ENCODE results near the gene ABCA3.
A peak's percentile ranks its signal among the peaks of the same experiment; 100 is the strongest.
"Not testable (repeated sequence)": the region's sequence is repeated elsewhere in the genome, so short reads cannot be mapped to it uniquely, and the experiment has no call there.

Gene ABCA3

DNA sequence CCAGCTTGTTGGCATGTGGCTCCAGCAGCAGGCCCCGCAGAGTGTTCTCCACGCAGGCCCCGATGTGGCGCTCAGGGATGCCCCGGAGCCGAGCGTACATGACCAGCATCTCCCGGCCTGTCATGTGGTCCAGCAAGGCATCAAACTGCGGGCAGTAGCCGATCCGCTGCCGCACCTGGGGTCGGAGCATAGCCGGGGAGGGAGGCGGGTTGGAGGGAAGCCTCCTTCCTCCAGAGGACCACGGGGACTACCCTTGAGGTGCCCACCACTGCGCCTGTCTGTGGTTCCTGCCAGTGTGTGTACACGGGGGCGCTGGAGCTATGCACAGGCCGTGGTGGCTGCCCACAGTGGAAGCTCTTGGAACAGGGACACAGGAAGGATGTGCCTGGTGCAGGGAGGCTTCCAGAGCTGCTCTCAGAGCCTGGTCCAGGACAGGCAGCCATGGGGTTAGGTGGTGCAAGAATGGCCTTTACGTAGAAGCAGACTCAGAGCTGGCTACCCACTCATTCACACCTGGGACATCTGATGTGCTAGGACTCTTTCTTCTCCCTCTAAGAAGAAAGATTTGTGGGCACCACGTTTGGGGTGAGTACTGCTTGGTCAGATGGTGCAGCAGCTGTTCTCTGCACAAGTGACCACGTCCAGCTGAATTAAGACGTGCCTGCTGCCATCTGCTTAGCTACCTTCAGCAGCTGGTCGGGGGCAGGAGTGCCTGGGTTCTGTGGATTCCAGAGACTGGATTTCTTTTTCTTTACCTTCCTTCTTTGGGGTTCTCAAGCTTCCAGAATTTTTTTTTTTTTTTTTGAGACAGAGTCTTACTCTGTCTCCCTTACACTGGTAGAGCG is 61.4 kb downstream of the ABCA3 start:
- no peak for DNase-seq

DNA sequence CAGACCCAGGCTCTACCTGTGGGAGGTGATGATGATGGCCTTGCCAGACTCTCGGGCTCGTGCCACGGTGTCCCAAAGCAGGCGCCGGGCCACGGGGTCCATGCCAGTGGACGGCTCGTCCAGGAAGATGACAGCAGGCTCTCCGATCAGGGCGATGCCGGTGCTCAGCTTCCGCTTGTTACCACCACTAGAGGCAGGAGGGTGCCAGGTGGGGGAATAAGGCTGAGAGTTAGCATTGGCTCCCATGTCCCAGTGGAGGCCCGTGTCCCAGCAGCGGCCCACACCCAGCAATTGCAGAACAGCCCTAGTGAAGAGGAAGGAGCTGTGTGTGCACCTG is 62.3 kb downstream of the ABCA3 start:
- DNase-seq: no peak

DNA sequence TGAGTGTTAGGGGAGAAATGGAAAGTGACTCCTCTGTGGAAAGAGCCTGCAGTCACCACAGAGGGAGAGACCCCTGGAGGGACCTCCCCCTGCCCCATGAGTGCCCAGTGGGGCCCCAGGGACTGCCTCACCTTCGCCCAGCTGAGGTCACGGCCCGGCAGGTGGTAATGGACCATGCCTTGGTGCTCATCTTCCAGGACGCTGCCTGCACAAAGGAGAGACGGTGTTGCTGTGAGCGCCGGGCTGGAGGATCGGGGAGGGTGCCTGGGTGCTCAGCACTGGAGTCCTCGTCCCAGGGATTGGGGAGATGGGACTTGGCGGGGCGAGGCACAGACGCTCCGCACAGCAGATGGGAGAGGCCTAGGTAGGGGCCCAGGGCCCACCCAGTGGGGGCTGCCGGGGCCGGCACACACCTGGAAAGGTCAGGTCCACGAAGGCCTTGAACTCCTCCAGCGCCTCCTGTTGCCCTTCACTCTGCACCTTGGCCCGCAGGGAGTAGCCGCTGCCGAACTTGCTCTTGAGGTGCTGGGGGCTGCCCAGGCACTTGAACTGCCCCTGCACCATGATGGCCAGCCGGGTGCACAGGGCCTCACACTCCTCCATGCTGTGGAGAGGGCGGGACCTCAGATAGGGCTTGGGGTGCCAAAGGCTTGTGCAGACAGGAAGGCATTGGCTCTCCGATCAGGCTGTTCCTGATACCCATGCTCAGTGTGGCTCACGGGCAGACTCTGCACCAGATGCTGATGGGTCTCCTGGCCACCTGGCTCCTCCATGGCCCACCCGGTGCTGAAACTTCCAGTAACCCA is 62.9 kb downstream of the ABCA3 start:
- DNase-seq: no peak

DNA sequence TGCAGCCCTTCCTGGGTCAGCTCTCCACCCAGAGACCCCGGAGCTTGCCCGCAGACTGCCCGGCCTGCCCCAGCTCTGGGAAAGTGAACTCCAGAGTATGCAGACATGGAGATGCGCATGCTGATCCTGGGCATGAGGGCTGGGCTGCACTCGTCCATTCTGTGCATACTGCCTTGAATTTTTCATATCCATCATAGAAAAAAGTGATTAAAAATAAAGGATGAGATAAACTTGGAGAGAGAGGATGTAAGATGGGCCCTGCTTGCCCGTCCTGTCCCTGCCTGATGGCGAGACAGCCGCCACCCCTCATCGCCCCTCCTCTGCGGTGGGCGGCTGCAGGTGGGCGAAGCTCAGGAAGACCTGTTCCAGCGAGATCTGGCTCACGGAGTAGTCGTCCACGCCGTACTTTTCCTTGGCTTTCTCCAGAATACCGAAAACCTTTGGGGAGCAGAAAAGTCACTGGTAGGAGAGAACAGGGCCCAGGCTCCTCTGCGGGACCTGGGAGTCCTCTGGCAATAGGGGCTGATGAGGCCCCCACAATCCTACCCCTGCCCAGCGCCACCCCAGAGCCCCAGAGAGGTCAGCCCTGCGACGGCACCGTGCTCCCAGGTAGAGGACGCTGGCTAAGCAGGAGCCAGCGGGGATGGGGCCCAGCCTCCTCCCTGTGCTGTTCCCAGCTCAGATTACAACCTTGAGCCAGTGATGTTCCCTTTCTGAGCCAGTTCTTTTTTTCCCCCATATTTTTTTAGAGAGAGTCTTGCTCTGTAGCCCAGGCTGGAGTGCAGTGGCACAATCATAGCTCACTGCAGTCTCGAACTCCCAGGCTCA is 63.9 kb downstream of the ABCA3 start:
- DNase-seq: no peak

DNA sequence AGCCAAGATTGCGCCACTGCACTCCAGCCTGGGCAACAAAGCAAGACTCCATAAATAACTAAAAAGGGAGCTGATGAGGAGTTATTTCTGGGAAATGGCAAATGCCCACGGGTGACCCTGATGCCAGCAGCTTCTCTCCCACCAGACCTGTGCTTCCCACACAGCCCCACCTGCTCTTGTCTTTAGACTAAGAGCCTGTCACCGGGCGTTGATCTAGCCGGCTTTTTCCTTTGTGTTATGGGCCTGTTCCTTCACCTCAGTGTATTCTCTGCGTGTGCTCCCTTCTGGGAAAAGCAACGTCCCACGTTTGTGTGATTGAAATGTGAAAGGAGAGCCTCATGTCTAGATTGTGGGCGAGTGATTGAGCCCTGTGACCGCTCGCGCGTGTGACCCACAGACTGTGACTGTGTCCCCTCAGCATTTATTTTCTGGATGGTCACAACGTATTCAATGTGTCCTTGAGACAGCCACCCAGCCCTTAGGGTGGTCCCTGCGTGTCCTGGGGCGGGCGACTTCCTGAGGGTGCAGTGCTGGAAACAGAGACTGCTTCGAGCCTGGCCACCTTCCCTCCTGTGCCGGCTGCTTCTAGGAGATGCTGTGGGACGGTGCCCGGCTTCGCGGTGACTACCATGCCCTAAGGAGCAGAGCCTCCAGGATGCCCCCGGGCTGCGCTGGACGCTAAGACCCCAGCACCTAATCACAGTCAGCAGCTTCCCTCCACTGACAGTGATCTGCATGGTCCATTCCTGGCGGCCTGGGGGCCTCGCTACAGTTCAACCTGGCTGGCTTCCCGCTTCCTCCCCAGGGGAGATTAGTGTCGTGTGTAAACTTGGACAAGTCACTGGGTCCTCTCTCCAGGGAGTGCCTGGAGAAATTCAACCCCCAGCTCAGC is 64.8 kb downstream of the ABCA3 start:
- no peak for DNase-seq

DNA sequence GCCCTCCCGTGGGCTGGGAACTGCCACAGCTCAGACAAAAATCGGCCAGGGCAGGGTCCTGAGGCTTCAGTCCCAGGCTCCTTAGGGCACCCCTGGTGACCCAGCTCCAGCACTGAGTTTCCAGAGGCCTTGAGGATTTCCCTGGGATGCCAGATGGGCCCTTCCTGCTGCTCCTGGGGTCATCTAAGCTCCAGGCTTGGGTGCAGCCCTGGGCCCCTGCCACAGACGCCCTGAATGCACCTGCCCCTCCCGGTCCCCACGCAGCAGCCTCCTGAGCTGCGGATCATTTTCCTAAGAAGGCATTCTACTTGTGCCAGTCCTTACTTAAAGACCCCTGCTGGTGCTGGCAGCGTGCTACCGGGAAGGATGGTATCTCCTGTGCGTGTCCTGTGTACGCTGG is 66.6 kb downstream of the ABCA3 start:
- DNase-seq: no peak

DNA sequence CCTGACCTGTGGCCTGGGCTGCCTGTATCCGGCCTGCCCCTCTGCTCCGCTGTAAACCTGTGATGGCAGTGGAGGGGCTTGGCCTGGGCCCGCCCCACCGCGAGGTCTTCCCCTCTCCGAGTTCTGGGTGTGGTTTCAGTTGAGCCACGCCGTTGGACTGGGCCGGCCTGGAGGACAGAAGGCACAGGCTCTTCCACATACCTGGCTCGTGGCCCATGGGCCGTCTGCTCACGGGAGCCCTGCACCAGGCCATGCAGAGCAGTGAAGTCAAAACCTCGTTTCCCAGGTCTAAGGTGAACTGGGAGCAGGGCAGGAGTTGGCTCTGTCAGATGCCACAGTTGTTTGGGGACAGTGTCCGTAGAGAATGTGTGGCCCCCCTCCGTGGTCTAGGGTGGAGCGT is 67.0 kb downstream of the ABCA3 start:
- no peak for DNase-seq

DNA sequence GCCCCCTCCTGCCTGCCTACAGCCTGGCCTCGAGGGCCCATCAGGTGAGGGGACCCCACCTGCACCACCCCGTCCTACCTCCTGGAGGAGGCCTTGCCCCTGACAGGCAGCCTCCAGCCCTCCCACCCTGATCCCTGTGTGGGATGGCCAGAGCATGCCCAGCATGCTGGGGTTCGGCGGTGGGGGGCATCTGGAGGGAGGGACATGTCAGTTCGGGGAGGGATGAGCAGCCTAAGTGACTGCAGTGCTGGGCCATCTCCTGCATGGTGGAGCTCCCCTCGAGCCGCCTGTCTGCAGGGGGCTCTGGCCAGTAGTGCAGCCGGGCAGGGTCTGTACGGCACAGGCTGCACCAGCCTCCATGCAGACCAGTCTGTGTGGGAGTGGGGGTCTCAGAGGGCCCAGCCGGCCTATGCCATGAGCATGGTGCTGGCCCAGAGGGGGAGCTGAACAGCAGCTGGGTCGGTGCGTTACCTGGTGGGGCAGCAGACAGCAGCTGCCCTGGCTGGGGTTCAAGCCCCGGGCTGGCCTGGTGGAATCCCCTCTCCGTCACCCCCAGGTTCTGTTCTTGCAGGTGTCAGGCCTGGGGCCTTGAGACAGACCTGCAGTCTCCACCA is 68.6 kb downstream of the ABCA3 start:
- no peak for DNase-seq

DNA sequence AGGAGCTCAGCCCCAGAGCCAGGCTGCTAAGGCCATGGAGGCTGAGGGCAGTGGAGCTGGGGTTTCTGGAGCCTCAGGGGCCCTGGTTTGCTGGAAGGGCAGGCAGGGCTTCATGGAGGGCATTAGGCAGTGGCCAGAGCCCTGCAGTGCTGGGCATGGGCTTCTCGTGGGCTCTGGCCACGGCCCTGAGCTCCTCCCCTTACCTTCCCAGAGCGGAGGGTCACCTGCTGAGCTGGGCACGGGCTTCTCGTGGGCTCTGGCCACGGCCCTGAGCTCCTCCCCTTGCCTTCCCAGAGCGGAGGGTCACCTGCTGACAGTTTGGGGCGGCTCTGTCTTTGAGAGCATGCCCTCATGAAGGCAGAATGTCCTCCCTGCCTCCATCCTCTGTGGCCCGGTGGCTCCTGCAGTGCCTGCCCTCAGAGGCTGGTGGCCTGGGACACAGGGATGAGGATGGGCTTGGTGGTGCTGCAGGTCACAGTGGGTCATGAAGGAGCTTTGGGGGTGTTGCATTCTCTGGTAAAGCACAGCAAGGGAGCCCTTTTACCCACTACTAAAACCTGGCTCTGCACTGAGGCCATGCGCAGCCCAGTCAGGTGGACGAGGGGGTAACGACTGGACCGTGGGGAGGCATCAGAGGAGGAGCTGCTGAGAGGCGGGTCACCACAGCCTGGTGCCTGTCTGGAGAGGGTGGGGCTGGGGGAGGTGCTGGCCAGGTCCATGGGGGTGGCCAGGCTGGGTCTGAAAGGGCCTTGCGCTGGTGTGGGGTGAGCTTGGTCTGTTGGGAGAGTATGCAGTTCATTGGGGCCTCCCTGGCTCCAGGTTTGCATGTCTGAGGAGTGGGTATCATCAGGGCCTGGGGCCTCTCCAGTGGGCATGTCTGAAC is 69.7 kb downstream of the ABCA3 start:
- no peak for DNase-seq

DNA sequence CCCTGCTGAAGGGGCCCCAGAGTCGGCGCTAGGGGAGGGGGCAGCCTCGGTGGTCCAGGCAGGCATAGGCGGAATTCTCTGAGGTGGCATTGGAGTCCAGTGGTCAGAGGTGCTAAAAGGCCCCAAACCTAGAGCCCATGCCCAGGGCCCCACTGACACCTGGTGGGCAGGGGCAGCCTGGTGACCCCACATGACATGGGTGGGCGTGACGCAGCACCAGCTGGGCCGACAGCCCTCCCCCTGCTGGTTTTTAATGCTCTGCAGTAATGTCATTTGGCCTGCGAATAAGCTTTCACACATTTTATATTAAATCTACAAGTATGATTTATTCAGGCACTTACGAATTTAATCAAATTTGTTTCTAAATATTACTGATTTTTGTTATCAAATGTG is 70.5 kb downstream of the ABCA3 start:
- no peak for DNase-seq

DNA sequence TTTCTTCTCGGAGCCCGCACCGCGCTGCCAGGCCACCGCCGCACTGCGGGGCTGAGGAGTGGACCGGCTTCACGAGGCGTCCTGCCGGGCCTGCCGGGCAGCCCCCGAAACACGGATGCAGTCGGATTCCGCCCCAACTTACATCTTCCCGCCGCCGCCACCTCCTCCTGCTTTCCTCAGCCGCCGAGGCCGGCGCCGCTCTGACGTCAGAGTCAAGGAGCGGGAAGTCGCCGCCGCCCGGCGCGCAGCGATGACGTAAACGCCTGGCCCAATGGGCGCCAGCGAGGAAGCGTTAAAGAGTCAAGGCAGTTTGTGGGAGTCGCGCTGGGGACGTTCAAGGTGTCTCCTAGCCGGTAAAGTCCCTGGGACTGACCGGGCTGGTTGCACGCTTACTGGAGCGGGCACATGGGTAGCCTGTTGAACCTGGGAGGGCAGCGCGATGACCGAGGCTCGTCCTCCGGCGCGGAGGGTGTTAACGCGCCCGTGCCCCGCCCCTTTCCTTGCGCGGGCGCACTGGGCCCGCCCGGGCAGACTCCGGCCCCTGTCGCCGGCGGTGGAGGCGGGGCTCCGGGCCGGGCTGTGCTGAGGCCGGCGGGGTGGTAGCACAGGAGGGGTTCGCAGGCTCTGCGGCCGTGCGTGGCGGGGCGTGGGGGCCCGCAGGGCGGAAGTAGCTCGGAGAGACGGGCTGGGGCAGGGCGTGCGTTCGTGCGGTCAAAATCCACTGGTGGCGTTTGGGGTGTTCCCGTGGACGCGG is 72.4 kb downstream of the ABCA3 start, which contains the start of gene RNPS1:
RNPS1 (minus strand) TSS at position 214 of the 754 bp plus-strand sequence. CDS start 3,483 bp downstream, outside the sequence.
- peak; percentile 95 for DNase-seq

DNA sequence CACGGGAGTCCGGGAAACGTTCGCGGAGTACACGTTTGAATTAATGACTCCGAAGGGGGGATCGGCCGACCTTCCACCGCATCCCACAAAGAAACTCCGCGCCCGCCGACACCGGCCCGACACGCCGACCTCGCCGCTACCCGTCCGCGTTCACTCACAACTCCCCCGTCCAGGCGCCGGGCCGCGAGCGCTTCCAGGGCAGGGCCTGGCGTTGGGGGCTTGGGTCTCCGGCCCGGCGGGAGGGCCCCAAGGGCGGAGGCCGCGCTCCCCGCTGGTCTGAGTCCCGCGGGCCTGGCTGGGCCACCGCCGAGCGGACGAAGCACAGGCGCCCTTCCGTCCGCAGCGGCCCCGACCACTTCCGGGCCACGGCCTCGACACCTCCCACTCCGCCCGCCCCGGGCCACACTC is 73.0 kb downstream of the ABCA3 start:
- DNase-seq: not testable (repeated sequence)

DNA sequence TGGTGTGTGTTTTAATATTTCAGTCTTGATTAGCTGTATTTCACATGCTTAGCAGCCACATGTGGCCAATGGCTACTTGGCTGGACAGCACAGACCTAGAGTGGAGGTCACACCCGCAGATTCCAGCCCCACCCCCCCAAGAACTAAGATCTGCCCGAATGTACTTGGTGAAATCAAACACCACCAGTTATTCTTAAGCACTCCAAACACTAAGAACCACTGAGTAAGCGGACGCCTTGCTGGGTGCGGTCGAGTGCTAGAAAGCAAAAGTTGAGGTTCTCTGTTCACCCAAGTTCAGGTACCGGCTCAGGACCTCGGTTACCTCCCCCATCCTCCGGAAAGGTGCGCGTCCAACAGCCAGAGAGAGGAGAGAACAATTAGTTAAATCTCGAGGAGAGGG is 73.6 kb downstream of the ABCA3 start:
- DNase-seq: peak; percentile 15

DNA sequence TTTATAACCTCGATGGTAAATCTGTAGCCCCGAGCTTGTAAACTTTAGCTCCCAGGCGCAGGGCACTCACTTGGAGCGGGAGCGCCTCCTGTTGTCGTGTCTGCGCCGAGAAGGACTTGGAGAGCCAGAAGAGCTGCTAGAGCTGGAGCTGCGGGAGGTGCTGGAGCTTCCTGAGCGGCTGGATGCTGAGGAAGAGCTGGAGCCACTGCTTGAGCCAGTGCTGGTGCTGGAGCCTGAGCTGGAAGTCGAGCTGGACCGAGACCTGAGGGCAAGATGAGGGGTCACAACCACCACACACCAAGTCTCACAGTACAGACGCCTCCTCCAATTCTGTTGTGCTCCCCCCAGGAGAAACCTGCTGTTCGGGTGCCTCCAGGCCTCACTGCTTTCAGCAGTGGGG is 77.5 kb downstream of the ABCA3 start:
- not testable (repeated sequence) for DNase-seq

DNA sequence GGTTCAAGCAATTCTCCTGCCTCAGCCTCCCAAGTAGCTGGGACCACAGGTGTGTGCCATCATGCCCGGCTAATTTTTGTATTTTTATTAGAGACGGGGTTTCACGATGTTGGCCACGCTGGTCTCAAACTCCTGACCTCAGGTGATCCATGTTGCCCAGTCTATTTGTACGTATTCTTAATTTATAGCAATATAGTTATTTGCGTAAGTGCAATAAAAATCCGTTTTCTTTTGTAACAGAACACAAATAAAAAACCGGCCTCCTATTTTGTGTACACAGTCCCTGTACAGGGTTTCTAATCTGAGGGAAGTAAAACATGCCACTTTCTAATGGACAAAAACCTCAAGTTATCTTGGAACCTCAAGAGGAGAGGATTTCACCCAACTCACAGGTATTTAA is 80.3 kb downstream of the ABCA3 start:
- DNase-seq: no peak

DNA sequence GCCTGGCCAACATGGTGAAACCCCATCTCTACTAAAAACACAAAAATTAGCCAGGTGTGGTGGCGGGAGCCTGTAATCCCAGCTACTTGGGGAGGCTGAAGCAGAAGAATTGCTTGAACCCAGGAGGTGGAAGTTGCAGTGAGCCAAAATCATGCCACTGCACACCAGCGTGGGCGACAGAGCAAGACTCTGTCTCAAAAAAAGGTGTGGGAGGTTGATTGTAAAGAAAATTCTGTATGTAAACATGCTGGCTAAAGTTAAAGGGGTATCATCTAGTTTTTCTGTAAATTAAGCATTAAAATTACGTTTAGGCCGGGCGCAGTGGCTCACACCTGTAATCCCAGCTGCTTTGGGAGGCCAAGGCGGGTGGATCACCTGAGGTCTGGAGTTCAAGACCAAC is 82.0 kb downstream of the ABCA3 start:
- not testable (repeated sequence) for DNase-seq

DNA sequence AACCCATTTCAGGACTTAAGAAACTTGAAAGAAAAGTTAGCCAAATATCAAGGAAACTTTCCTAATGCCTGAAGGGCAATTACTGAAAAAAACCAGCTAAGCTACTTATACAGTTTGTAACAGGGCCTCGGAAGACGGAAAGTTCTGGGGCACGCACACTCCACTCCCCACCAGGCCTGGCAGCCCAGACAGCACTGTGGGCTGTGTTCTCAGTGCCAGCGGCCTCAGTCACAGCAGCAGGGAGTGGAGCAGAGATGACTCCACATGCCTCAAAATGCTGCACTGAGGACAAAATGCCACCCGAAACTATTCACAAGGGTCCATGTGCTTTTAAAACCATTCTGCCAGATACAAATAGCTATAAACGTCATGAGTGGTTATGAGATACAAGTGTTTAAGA is 82.8 kb downstream of the ABCA3 start:
- no peak for DNase-seq

DNA sequence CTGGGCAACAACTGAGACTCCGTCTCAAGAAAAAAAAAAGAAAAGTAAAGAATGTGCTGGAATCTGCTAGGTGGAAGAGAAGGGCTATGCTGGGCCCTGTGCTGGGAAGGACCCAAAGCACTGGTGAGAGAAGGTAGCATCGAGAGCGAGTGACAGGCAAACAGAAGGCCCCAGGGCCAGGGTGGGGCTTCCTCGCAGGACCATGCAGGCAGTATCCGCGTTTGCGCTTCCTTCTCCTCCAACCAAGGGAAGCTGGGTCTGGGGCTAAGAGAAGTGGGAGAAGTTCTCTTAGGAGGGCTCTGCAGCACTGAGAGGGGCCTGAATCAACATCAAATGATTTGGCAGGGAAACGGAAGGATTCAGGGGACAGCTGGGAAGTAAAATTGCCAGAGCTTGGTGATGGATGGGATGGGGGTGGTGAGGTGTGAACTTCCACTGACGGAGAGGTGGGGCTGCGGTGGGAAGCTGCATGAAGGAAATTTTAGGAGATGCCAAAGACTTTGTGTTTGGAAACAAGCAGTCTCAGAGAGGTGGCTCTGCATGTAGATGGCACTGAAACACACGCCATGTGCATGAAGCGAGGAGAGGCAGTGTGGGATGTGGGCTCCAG is 83.9 kb downstream of the ABCA3 start:
- DNase-seq: no peak

DNA sequence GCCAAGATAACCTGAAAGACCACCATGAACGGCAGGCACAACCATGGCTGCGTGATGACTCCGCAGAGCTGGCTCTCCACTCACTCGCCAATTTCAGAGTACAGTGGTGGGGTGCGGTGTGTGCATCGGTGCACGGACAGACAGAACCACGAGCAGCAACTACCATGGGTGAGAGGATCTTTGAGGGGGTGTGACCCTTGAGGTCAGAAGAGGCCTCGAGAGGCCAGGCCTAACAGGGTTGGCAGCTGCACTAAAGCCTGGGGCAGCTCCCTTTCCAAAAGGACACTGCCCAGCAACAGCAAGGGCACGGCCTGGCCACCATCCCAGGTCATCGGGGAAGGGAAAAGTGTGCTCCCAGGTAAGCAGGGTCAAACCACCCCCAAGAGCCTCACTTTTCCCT is 87.2 kb downstream of the ABCA3 start:
- no peak for DNase-seq

DNA sequence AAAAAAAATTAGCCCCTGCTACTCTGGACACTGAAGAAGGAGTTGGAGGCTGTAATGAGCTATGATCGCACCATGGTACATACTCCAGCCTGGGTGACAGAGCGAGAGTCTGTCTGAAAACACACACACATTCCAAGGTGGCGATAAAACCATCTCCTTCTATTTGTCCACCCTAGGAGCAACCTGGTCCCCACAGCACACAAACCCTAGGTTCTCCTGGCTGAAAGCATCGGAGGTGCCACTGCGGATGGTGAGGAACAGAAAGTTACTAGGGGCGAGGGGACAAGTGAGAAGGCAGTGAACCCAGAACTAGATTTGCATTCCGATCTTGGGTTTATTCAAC is 87.8 kb downstream of the ABCA3 start:
- DNase-seq: no peak
